GM12878 (cell line): ENCODE measurements around the gene LPIN2. TPM values are rescaled to one million over a fixed set of nuclear protein-coding genes. Genes with fewer than 3 reads are reported as not detected.
A peak's percentile ranks its signal among the peaks of the same experiment; 100 is the strongest.

Experiments
- ATAC-seq: fragments of 200-7000 bp; cut with Tn5 transposase; 3 replicates; pipeline ENCODE4 v1.9.1; 2020; ENCODE audit warnings: mild to moderate bottlenecking, moderate library complexity
- BruUV-seq: library from RNA; stranded (reverse); fragments of 400-500 nt; replicated peaks from 2 replicates; lab custom pipeline; 2021; lab: Mats Ljungman, UMichigan
- CTCF ChIA-PET: fragments of 300-600 bp; sonication (Branson Sonifier 250); formaldehyde crosslinking; extraction: SDS; loops from one replicate; lab custom pipeline; 2021; ENCODE audit warnings: inconsistent platforms; lab: Yijun Ruan, JAX
- POLR2A ChIA-PET: fragments of 350-600 bp; formaldehyde crosslinking; extraction: SDS; loops from one replicate; lab custom pipeline; 2021; ENCODE audit warnings: inconsistent platforms; lab: Charles Lee
- RAD21 ChIA-PET: fragments of 300-600 bp; sonication (Branson Sonifier 250); formaldehyde crosslinking; loops from one replicate; lab custom pipeline; 2023; ENCODE audit warnings: antibody characterized with exemption; ENCODE audit not compliant: unreplicated experiment; lab: Charles Lee
- SMC1A ChIA-PET: fragments of 300-600 bp; sonication (Branson Sonifier 250); formaldehyde crosslinking; loops from one replicate; lab custom pipeline; 2023; ENCODE audit not compliant: unreplicated experiment, uncharacterized antibody; lab: Charles Lee
- DNase-seq: peaks from one replicate; pipeline ENCODE4 v3.0.0-alpha.2; 2011; ENCODE audit warnings: low read depth, low spot score
- FAIRE-seq: peaks from 3 replicates; lab custom pipeline; 2011; peaks lifted over from hg19 to GRCh38; lab: Jason Lieb, UNC
- H2AFZ ChIP-seq: 2 replicates; pipeline ENCODE4 v1.6.0; 2011; ENCODE audit warnings: low read depth, low read length, control low read depth; ENCODE audit not compliant: control insufficient read depth
- H3K27ac ChIP-seq: 2 replicates; pipeline ENCODE4 v1.5.1; 2011; ENCODE audit warnings: control low read depth; ENCODE audit not compliant: control insufficient read depth, insufficient read depth
- H3K27me3 ChIP-seq, 2 experiments: replicated peaks in 1 of 2; 2 replicates each; pipeline versions ENCODE4 v1.6.0 to v1.6.1; 2011; ENCODE audit warnings: low read length in 1 of 2; ENCODE audit not compliant: control insufficient read depth in 2 of 2, insufficient read depth in 2 of 2
- H3K36me3 ChIP-seq, 2 experiments: 2 replicates each; pipeline ENCODE4 v1.5.1; 2011; ENCODE audit warnings: low read length in 1 of 2; ENCODE audit not compliant: control insufficient read depth in 2 of 2, insufficient read depth in 2 of 2
- H3K4me1 ChIP-seq: 2 replicates; pipeline ENCODE4 v1.6.1; 2011; ENCODE audit warnings: mild to moderate bottlenecking, low read length, moderate library complexity, mixed read lengths; ENCODE audit not compliant: control insufficient read depth, insufficient read depth
- H3K4me2 ChIP-seq: 2 replicates; pipeline ENCODE4 v1.6.0; 2011; ENCODE audit warnings: control low read depth; ENCODE audit not compliant: control insufficient read depth, insufficient read depth
- H3K4me3 ChIP-seq: fragments of 200-600 bp; sonication (generic); 2 replicates; pipeline ENCODE4 v1.5.1; 2016
- H3K79me2 ChIP-seq: 2 replicates; pipeline ENCODE4 v1.6.0; 2011; ENCODE audit warnings: low read length; ENCODE audit not compliant: control insufficient read depth, insufficient read depth
- H3K9ac ChIP-seq: 2 replicates; pipeline ENCODE4 v1.8.0; 2011; ENCODE audit warnings: low read length, control low read depth, mixed read lengths; ENCODE audit not compliant: control insufficient read depth, insufficient read depth
- H3K9me3 ChIP-seq: replicated peaks from 3 replicates; pipeline ENCODE4 v1.5.1; 2011; ENCODE audit warnings: mild to moderate bottlenecking, low read length; ENCODE audit not compliant: control insufficient read depth, insufficient read depth
- H4K20me1 ChIP-seq: 2 replicates; pipeline ENCODE4 v1.6.0; 2011; ENCODE audit not compliant: control insufficient read depth, insufficient read depth
- ATF2 ChIP-seq: IDR thresholded peaks from 2 replicates; pipeline ENCODE4 v1.6.1; 2012; ENCODE audit warnings: low read length, inconsistent platforms
- E2F4 ChIP-seq: IDR thresholded peaks from 2 replicates; pipeline ENCODE4 v1.6.1; 2012; ENCODE audit warnings: low read depth, low read length, improper control_type of control experiment
- EGR1 ChIP-seq, 2 experiments: IDR thresholded peaks; 1 replicate in 1 of 2; 2 replicates in 1 of 2; pipeline ENCODE4 v1.6.1; 2011 to 2012; ENCODE audit warnings: low read depth in 2 of 2, low read length in 2 of 2, borderline replicate concordance in 1 of 2, mild to moderate bottlenecking in 1 of 2, moderate library complexity in 1 of 2
- FOXK2 ChIP-seq: fragments of 450-650 bp; IDR thresholded peaks from 2 replicates; pipeline ENCODE4 v1.6.1; 2017; ENCODE audit warnings: mild to moderate bottlenecking, moderate library complexity
- IKZF1 ChIP-seq: fragments of 450-650 bp; conservative IDR thresholded peaks from 2 replicates; pipeline ENCODE4 v1.6.1; 2017; ENCODE audit warnings: antibody characterized with exemption, mild to moderate bottlenecking
- KAT2A ChIP-seq: conservative IDR thresholded peaks from 2 replicates; pipeline ENCODE4 v1.6.1; 2011; ENCODE audit warnings: low read depth, low read length; ENCODE audit not compliant: control insufficient read depth
- NFIC ChIP-seq: IDR thresholded peaks from 2 replicates; pipeline ENCODE4 v1.6.1; 2012; ENCODE audit warnings: low read depth, mild to moderate bottlenecking, inconsistent platforms, low read length, moderate library complexity
- REST ChIP-seq: IDR thresholded peaks from 2 replicates; pipeline ENCODE4 v1.6.1; 2012; ENCODE audit warnings: mild to moderate bottlenecking, low read depth, low read length
- RUNX3 ChIP-seq: IDR thresholded peaks from 2 replicates; pipeline ENCODE4 v1.6.1; 2012; ENCODE audit warnings: low read length, inconsistent platforms
- SMAD5 ChIP-seq: IDR thresholded peaks from 2 replicates; pipeline ENCODE4 v1.6.1; 2016; ENCODE audit warnings: antibody characterized with exemption, low read depth
- STAT3 ChIP-seq: IDR thresholded peaks from 2 replicates; pipeline ENCODE4 v1.6.1; 2011; ENCODE audit warnings: low read depth, low read length, improper control_type of control experiment
- ZBTB33 ChIP-seq: fragments of 450-650 bp; IDR thresholded peaks from 2 replicates; pipeline ENCODE4 v1.6.1; 2017; ENCODE audit warnings: mild to moderate bottlenecking
- WGBS: methylation state at CpG from one replicate; pipeline ENCODE4 v1.1.6; 2016; ENCODE audit warnings: low lambda C conversion rate; ENCODE audit not compliant: insufficient replicate concordance, insufficient coverage; ENCODE audit errors: missing lambda C conversion rate; 5-methylcytosine and 5-hydroxymethylcytosine counted together
- in situ Hi-C: fragments of 300-500 bp; cut with MboI; formaldehyde crosslinking; loops from 9 replicates; pipeline ENCODE4 v1.14.3; 2018; ENCODE audit warnings: mixed read lengths
- intact Hi-C: fragments of 100-400 bp; cut with micrococcal nuclease; formaldehyde crosslinking; loops from one replicate; pipeline ENCODE4 v1.14.2; 2022; ENCODE audit not compliant: unreplicated experiment
- polyA plus RNA-seq, 11 experiments: library from polyadenylated mRNA; depleted of rRNA in 4 of 11; unstranded in 6 of 11; stranded (reverse) in 5 of 11; fragments of >200 nt; fragmentation: Nextera tagmentation in 4 of 11; fragmentation: Illumina TruSeq in 1 of 11; extraction: Ambion mirVana in 4 of 11; extraction: Trizol in 1 of 11; gene quantifications; 1 replicate in 1 of 11; 2 replicates in 10 of 11; pipeline versions ENCODE4 v1.2.1 to v1.2.3, GENCODE V29; 2011 to 2016; ENCODE audit warnings: inconsistent platforms in 2 of 11, missing spikeins in 2 of 11, low read depth in 1 of 11
- total RNA-seq, 4 experiments: library from RNA; depleted of rRNA in 3 of 4; stranded (reverse); fragments of >200 nt in 3 of 4; fragmentation: Illumina TruSeq in 1 of 4; extraction: Trizol in 1 of 4; gene quantifications; 2 replicates each; pipeline versions ENCODE4 v1.2.1 to v1.2.3, GENCODE V29; 2013 to 2021

Gene LPIN2
- total and polyA plus RNA-seq, 10 of the 15 experiments (the other 5 are each of a cell fraction or from before 2014, with no cell fraction given) = 4.1 to 28.0 (median 15.9) TPM

- 0 out of 2 replicates have a peak, but pooled peaks have one; percentile 50 for TF ChIP-seq ATF2
- no peak for TF ChIP-seq ZBTB33
- peak in 1 of 2 experiments; percentile 67; a peak in 1 of 3 replicates for TF ChIP-seq EGR1 (IDR thresholded peaks at IDR 0.05; ENCODE audit: borderline replicate concordance in 1 of 2, low read depth in 2 of 2, low read length in 2 of 2)
- TF ChIP-seq FOXK2 = peak; percentile 67
These were observed 48.0 kb upstream of the LPIN2 start (continued) for GRCh38 chr18:3060667-3061580.

- in situ Hi-C loops = no loop called here
- Histone ChIP-seq H3K27me3 (no peaks in the 10 kb centered on the region), H3K9me3 (peaks cover 2% of the 10 kb centered on the region; the same call in 2 of the 3 replicates), H3K4me3 (no peak overlapping the region), H3K27ac (no peak overlapping the region), H3K9ac (no peak overlapping the region), H2AFZ (no peak overlapping the region), H3K79me2 (no peaks in the 10 kb centered on the region), H4K20me1 (no peaks in the 10 kb centered on the region), H3K36me3 (no peaks in the 10 kb centered on the region), H3K4me2 (no peak overlapping the region), H3K4me1 (peaks cover 32% of the 10 kb centered on the region)
- RAD21 ChIA-PET = interaction anchor here (1.0 to 2.1 kb wide), 3 partner anchors 63 to 74 kb away, joined by 3 to 8 read pairs (median 3); no protein-coding TSS in a partner anchor
- POLR2A ChIA-PET = interaction anchor here (1.5 kb wide), 1 partner anchor 47 kb away, joined by 3 read pairs; no protein-coding TSS in a partner anchor
- BruUV-seq = no TSS peak
- no peak for DNase-seq
- ATAC-seq = peak; percentile 49
- FAIRE-seq = no peak
- intact Hi-C loops = no loop called here
- CTCF ChIA-PET = interaction anchor here (1.0 to 7.8 kb wide), 5 partner anchors 15 to 187 kb away, joined by 3 to 131 read pairs (median 29); partner anchors contain the start of gene MYL12A
- WGBS = 35% methylated on average over 3 of the region's 3 CpGs
- SMC1A ChIA-PET = interaction anchor here (0.6 to 7.8 kb wide), 8 partner anchors 10 to 187 kb away, joined by 3 to 78 read pairs (median 4); partner anchors contain the start of gene MYL12A
- TF ChIP-seq RUNX3 (peak; percentile 12; the same call in 1 of the 2 replicates), KAT2A (no peak), E2F4 (no peak), NFIC (peak; percentile 46; the same call in 1 of the 2 replicates), IKZF1 (no peak), STAT3 (no peak), REST (no peak), FOXK2 (no peak), SMAD5 (no peak)
These were observed 46.3 kb upstream of the LPIN2 start for GRCh38 chr18:3059272-3059671.
